A549 (cell line): ENCODE results near the gene FHIT. TPM values are rescaled to one million over a fixed set of nuclear protein-coding genes. Genes with fewer than 3 reads are reported as not detected.

Experiments used
- ATAC-seq, 2 experiments: fragments of 200-7000 bp in 1 of 2; fragments of >200 bp in 1 of 2; cut with Nextera tagmentation in 1 of 2; cut with Tn5 transposase in 1 of 2; 3 replicates each; pipeline versions ENCODE4 v1.8.0 to v1.9.1; 2018 to 2020; ENCODE audit warnings: mild to moderate bottlenecking in 1 of 2, moderate library complexity in 1 of 2
- CTCF ChIA-PET: fragments of 300-600 bp; sonication (Branson Sonifier 250); formaldehyde crosslinking; extraction: SDS; loops from one replicate; lab custom pipeline; 2021; ENCODE audit warnings: antibody characterized with exemption, inconsistent platforms; lab: Yijun Ruan, JAX
- POLR2A ChIA-PET: fragments of 350-600 bp; formaldehyde crosslinking; extraction: SDS; loops from one replicate; lab custom pipeline; 2021; ENCODE audit warnings: antibody characterized with exemption, inconsistent platforms; lab: Yijun Ruan, JAX
- DNase-seq, 2 experiments: peaks; one replicate each; pipeline versions ENCODE4 v3.0.0 to v3.0.0-alpha.2; 2011 to 2016; ENCODE audit warnings: low read depth in 1 of 2, low spot score in 1 of 2
- FAIRE-seq: peaks from 2 replicates; lab custom pipeline; 2011; peaks lifted over from hg19 to GRCh38; lab: Jason Lieb, UNC
- H3K27ac ChIP-seq, 2 experiments: fragments of >200 bp; sonication (Bioruptor Twin); formaldehyde crosslinking; 3 replicates each; pipeline ENCODE4 v1.5.1; 2016 to 2017
- H3K4me1 ChIP-seq: fragments of >200 bp; sonication (Bioruptor Twin); formaldehyde crosslinking; 3 replicates; pipeline ENCODE4 v1.6.1; 2016
- H3K4me2 ChIP-seq: fragments of >200 bp; sonication (Bioruptor Twin); formaldehyde crosslinking; 3 replicates; pipeline ENCODE4 v1.6.1; 2016
- H3K4me3 ChIP-seq: fragments of >200 bp; sonication (Bioruptor Twin); formaldehyde crosslinking; 3 replicates; pipeline ENCODE4 v1.5.1; 2016
- H3K9me3 ChIP-seq: fragments of >200 bp; sonication (Bioruptor Twin); formaldehyde crosslinking; 3 replicates; pipeline ENCODE4 v1.6.1; 2016
- CBX8 ChIP-seq: fragments of 200-600 bp; sonication (generic); IDR thresholded peaks from 2 replicates; pipeline ENCODE4 v1.6.1; 2016
- CHD4 ChIP-seq: fragments of 200-600 bp; sonication (generic); IDR thresholded peaks from 2 replicates; pipeline ENCODE4 v1.6.1; 2016; ENCODE audit warnings: antibody characterized with exemption, mild to moderate bottlenecking, borderline replicate concordance
- JUNB ChIP-seq: fragments of >200 bp; sonication (Bioruptor Twin); formaldehyde crosslinking; IDR thresholded peaks from 2 replicates; pipeline ENCODE4 v1.6.1; 2016
- KDM1A ChIP-seq: fragments of 200-600 bp; sonication (generic); IDR thresholded peaks from 2 replicates; pipeline ENCODE4 v1.6.1; 2016; ENCODE audit warnings: low read depth, mild to moderate bottlenecking
- POLR2AphosphoS2 ChIP-seq: conservative IDR thresholded peaks from 2 replicates; pipeline ENCODE4 v1.6.1; 2012; ENCODE audit warnings: low read length, improper control_type of control experiment, inconsistent platforms
- RARB ChIP-seq: fragments of 250-450 bp; sonication (Bioruptor Pico); IDR thresholded peaks from 2 replicates; pipeline ENCODE4 v1.8.0; 2021; ENCODE audit warnings: mild to moderate bottlenecking, moderate library complexity
- ZC3H11A ChIP-seq: fragments of 450-650 bp; IDR thresholded peaks from 2 replicates; pipeline ENCODE4 v1.6.1; 2014; ENCODE audit warnings: antibody characterized with exemption, mild to moderate bottlenecking
- ZSCAN20 ChIP-seq: fragments of 250-450 bp; sonication (Bioruptor Pico); IDR thresholded peaks from 2 replicates; pipeline ENCODE4 v1.8.0; 2022; ENCODE audit warnings: mild to moderate bottlenecking, moderate library complexity
- WGBS: methylation state at CpG from one replicate; pipeline ENCODE4 v1.1.6; 2017; ENCODE audit errors: missing lambda C conversion rate; 5-methylcytosine and 5-hydroxymethylcytosine counted together
- polyA plus RNA-seq, 4 experiments: library from polyadenylated mRNA; depleted of rRNA in 3 of 4; stranded (reverse); fragments of >200 nt; fragmentation: RNase III in 1 of 4; extraction: RNeasy Plus Mini Kit Qiagen cat#74134 plus additional on column Dnase treatment in 1 of 4; gene quantifications; 2 replicates in 3 of 4; 3 replicates in 1 of 4; pipeline ENCODE4 v1.2.3, GENCODE V29; 2011 to 2017
- TF ChIP-seq, protein P1 (sequence below): fragments of >200 bp; sonication (Bioruptor Twin); formaldehyde crosslinking; IDR thresholded peaks from 3 replicates; pipeline ENCODE4 v1.5.1; 2016
- TF ChIP-seq, protein P2 (sequence below): IDR thresholded peaks from 2 replicates; pipeline ENCODE4 v1.6.1; 2012
- TF ChIP-seq, protein P3 (sequence below): fragments of 150-350 bp; IDR thresholded peaks from 2 replicates; pipeline ENCODE4 v1.6.1; 2014; ENCODE audit warnings: low read depth, mild to moderate bottlenecking, low read length
- TF ChIP-seq, protein P4 (sequence below): fragments of 250-450 bp; sonication (Bioruptor Pico); IDR thresholded peaks from 2 replicates; pipeline ENCODE4 v1.5.0; 2021; ENCODE audit warnings: mild to moderate bottlenecking, moderate library complexity, borderline replicate concordance
- TF ChIP-seq, protein P5 (sequence below): fragments of >200 bp; sonication (Bioruptor Twin); formaldehyde crosslinking; IDR thresholded peaks from 3 replicates; pipeline ENCODE4 v1.6.1; 2016

Gene FHIT
- polyA plus RNA-seq, 2 of the 4 experiments (the other 2 are of a cell fraction) = 0.76 to 0.92 TPM

DNA sequence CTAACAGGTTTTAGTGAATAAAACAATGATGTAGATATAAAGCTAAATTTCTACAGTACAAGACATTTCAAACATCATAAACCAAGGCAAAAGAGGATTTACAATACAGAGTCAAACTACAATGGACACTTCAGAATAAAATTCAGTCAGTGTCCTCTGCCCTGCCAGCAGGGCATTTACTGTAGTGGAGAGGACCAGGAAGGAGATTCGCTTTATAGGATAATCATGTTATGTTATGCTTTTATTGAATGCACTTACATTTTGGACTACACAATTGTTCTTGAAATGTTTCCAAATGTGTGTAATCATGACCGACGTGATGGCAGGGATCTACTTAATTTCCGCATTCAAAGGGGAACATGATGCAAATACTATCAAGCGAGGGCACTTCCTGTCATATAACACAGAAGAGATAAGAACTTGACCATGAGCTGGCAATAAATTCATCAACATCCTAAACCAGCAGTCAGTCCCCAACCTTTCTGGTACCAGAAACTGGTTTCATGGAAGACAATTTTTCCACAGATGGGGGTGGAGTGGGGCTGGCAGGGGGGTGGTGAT lies 925.6 kb downstream of the FHIT start:
- H3K4me2 ChIP-seq = no peak overlapping the region
- H3K27ac ChIP-seq = no peak overlapping the region
- DNase-seq = no peak
- TF ChIP-seq, protein P1, sequence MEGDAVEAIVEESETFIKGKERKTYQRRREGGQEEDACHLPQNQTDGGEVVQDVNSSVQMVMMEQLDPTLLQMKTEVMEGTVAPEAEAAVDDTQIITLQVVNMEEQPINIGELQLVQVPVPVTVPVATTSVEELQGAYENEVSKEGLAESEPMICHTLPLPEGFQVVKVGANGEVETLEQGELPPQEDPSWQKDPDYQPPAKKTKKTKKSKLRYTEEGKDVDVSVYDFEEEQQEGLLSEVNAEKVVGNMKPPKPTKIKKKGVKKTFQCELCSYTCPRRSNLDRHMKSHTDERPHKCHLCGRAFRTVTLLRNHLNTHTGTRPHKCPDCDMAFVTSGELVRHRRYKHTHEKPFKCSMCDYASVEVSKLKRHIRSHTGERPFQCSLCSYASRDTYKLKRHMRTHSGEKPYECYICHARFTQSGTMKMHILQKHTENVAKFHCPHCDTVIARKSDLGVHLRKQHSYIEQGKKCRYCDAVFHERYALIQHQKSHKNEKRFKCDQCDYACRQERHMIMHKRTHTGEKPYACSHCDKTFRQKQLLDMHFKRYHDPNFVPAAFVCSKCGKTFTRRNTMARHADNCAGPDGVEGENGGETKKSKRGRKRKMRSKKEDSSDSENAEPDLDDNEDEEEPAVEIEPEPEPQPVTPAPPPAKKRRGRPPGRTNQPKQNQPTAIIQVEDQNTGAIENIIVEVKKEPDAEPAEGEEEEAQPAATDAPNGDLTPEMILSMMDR = no peak
- TF ChIP-seq, protein P2, sequence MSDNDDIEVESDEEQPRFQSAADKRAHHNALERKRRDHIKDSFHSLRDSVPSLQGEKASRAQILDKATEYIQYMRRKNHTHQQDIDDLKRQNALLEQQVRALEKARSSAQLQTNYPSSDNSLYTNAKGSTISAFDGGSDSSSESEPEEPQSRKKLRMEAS = no peak
- no peak for TF ChIP-seq ZC3H11A
- TF ChIP-seq, protein P3, sequence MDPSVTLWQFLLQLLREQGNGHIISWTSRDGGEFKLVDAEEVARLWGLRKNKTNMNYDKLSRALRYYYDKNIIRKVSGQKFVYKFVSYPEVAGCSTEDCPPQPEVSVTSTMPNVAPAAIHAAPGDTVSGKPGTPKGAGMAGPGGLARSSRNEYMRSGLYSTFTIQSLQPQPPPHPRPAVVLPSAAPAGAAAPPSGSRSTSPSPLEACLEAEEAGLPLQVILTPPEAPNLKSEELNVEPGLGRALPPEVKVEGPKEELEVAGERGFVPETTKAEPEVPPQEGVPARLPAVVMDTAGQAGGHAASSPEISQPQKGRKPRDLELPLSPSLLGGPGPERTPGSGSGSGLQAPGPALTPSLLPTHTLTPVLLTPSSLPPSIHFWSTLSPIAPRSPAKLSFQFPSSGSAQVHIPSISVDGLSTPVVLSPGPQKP = no peak
- no peak for TF ChIP-seq CBX8
- TF ChIP-seq, protein P4, sequence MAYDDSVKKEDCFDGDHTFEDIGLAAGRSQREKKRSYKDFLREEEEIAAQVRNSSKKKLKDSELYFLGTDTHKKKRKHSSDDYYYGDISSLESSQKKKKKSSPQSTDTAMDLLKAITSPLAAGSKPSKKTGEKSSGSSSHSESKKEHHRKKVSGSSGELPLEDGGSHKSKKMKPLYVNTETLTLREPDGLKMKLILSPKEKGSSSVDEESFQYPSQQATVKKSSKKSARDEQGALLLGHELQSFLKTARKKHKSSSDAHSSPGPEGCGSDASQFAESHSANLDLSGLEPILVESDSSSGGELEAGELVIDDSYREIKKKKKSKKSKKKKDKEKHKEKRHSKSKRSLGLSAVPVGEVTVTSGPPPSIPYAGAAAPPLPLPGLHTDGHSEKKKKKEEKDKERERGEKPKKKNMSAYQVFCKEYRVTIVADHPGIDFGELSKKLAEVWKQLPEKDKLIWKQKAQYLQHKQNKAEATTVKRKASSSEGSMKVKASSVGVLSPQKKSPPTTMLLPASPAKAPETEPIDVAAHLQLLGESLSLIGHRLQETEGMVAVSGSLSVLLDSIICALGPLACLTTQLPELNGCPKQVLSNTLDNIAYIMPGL (CRISPR knock-in tag) = no peak
- TF ChIP-seq, protein P5, sequence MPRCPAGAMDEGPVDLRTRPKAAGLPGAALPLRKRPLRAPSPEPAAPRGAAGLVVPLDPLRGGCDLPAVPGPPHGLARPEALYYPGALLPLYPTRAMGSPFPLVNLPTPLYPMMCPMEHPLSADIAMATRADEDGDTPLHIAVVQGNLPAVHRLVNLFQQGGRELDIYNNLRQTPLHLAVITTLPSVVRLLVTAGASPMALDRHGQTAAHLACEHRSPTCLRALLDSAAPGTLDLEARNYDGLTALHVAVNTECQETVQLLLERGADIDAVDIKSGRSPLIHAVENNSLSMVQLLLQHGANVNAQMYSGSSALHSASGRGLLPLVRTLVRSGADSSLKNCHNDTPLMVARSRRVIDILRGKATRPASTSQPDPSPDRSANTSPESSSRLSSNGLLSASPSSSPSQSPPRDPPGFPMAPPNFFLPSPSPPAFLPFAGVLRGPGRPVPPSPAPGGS = no peak
- TF ChIP-seq POLR2AphosphoS2 = no peak
- no peak for TF ChIP-seq RARB (CRISPR knock-in tag)
- ChIA-PET CTCF (no interaction called here), POLR2A (no interaction called here)
- no peaks in the 10 kb centered on the region for H3K4me1 ChIP-seq
- H3K9me3 ChIP-seq = no peaks in the 10 kb centered on the region
- no peak for ATAC-seq
- no peak overlapping the region for H3K4me3 ChIP-seq
- 49% methylated on average over 5 of the region's 5 CpGs for WGBS
- FAIRE-seq = no peak

DNA sequence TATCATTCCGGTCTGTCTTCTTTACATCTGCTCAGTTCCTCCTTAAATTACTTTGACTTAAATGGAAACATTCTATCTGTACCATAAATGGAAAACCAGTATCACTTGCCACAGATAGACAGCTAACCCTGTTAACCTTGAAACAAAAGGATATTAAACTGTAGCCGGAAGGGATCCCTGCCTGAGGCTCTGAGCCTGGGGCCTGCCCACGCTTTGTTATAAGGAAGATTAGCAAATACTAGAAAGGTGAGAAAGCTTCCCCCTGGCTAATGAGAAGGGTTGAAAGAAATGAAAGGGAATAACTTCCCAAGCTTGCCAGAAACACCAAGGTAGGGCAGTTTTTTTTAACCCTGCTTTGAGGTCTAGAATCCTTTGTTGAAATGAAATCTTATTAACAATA lies 927.6 kb downstream of the FHIT start:
- CTCF ChIA-PET = no interaction called here
- DNase-seq (no peak), FAIRE-seq (no peak), ATAC-seq (no peak)
- WGBS = 23% methylated on average over 3 of the region's 3 CpGs
- POLR2A ChIA-PET = no interaction called here
- TF ChIP-seq, protein P1 = no peak
- TF ChIP-seq KDM1A (no peak), CHD4 (no peak), JUNB (no peak), ZSCAN20 (CRISPR knock-in tag) (no peak)
- TF ChIP-seq, protein P5 = no peak
- Histone ChIP-seq H3K9me3 (no peaks in the 10 kb centered on the region), H3K27ac (no peak overlapping the region), H3K4me2 (no peak overlapping the region), H3K4me1 (no peaks in the 10 kb centered on the region), H3K4me3 (no peak overlapping the region)
